IPS-15b (cell line): ENCODE results near the gene DCTN3.

ENCODE experiments used
- H3K27me3 ChIP-seq: one replicate; pipeline ENCODE4 v1.6.1; 2013; ENCODE audit warnings: low read length; ENCODE audit not compliant: control insufficient read depth, insufficient read depth
- H3K36me3 ChIP-seq: one replicate; pipeline ENCODE4 v1.6.1; 2013; ENCODE audit warnings: low read length; ENCODE audit not compliant: control insufficient read depth, insufficient read depth
- H3K4me1 ChIP-seq: one replicate; pipeline ENCODE4 v1.6.1; 2013; ENCODE audit warnings: mild to moderate bottlenecking, low read length; ENCODE audit not compliant: control insufficient read depth, insufficient read depth
- H3K4me3 ChIP-seq: one replicate; pipeline ENCODE4 v1.5.1; 2013; ENCODE audit warnings: low read depth, low read length
- H3K9ac ChIP-seq: one replicate; pipeline ENCODE4 v1.6.1; 2013; ENCODE audit warnings: low read depth, mild to moderate bottlenecking, low read length
- H3K9me3 ChIP-seq: one replicate; pipeline ENCODE4 v1.6.1; 2013; ENCODE audit warnings: mild to moderate bottlenecking, low read length; ENCODE audit not compliant: control insufficient read depth, insufficient read depth

DCTN3 gene

DNA sequence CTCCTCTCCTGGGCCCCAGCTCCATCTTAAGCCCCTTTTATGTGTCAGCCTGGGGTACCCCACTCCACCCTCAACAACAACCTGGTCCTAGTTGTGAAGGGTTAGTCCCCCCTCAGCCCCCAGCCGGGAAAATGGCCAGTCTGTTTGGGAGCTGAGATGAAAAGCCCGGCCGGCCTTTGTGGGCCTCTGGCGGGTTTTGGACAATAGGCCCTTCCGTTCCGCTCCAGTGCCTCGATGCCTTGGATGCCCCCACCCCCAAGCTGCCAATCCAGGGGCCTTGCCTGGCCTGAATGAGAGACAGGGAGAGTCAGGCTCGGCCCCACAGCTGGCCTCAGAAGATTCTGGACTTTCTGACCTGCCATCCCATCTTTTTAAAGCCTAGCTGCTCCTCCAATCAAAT is 39.9 kb downstream of the DCTN3 start:
- H3K4me3 ChIP-seq, result no peak overlapping the region
- peaks cover 32% of the 10 kb centered on the region for H3K4me1 ChIP-seq
- no peak overlapping the region for H3K9ac ChIP-seq
- peaks cover 89% of the 10 kb centered on the region for H3K27me3 ChIP-seq
- H3K9me3 ChIP-seq, result no peaks in the 10 kb centered on the region
- no peaks in the 10 kb centered on the region for H3K36me3 ChIP-seq

DNA sequence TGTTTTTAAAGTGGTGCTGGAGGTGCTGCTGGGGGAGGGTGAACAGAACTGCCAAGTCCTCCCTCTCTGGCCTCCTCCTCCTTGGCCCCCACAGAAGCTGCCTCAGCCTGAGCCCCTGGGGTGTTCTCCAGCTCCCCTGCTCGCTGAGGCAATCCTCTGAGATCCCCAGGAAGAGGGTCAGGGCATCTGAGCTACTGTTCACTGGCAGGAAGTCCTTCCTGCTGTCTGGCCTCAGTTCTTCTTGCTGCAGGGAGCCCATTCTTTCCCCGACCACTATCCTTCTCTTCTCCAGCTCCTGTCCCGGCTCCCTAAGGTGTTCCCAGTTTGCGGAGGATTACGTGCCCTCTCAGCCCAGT is 40.5 kb downstream of the DCTN3 start:
- peak overlapping the region; percentile 23 for H3K4me3 ChIP-seq
- peaks cover 89% of the 10 kb centered on the region for H3K27me3 ChIP-seq
- no peak overlapping the region for H3K9ac ChIP-seq
- no peaks in the 10 kb centered on the region for H3K9me3 ChIP-seq
- peaks cover 27% of the 10 kb centered on the region for H3K4me1 ChIP-seq
- H3K36me3 ChIP-seq, result no peaks in the 10 kb centered on the region

DNA sequence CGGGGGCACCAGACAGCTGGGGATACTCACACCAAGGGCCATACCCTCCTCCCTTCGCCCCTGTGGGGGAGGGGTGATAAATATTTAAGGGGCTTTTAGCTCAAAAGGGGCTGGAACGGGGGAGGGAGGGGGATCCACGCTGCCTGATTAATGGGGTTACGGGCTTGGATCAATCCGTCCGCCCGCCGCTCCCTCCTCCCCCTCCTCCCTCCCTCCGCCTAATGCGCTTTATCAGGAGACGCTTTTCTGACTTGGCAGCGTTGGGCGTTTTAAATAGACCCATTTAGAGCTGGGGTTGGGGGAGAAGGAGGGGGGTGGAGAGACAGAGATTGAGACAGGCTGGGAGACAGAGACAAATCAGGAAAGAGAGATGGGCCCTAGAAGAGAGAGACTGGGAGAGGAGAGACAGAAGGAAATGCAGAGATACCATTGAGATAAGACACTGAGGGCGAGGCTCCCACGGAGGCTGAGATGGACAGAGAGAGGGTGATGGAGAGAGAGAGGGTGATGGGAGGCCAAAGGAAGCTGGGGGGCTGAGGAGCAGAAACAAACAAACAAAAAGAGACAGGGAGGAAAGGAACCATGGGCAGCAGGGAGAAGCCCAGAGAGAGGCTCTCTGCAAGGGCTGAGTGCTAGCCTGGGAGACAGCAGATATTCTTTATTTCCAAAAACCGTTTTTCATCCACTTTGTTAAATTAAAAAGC is 41.0 kb downstream of the DCTN3 start:
- Histone ChIP-seq H3K36me3 (no peaks in the 10 kb centered on the region), H3K9me3 (no peaks in the 10 kb centered on the region), H3K4me3 (peak overlapping the region; percentile 68), H3K9ac (no peak overlapping the region), H3K27me3 (peaks cover 84% of the 10 kb centered on the region), H3K4me1 (peaks cover 26% of the 10 kb centered on the region)

DNA sequence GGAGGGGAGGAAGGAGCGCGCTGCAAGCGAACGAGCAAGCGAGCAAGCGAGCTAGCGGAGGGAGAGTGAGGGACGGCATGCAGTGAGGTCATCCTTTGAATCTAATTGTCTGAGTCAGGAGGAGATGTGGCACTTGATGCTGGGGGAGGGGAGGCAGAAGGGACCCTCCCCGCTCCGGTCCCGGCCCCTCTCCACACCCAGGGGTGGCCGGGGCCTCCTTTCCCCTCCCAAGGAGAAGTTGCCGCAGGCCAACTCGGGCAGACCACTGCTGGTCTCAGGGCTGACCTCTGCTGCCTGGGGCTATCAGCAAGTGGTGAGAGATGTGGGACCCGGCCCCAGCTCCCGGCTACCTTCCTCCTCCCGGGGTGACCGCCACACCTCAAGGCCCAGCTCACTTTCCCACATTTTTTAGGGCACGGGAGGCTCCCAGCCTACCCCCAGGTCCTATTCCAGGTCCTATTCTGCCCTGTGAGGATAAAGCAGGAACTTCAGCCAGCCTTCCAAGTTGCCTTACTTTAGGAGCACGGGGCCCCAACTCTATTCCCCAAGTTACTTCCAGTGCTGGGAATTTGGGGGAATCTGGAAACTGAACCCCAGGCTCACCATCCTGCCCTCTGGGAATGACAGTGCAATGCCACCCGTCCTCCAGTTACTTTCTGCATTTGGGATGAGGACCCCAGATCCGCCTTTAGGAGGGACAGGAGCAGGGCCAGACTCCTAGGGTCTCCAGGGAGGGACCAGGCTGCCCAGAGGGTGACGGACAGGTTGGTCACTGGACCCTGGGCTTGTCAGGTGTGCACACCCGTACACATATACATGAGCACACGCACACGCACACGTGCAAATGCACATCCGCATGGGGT is 41.8 kb downstream of the DCTN3 start:
- Histone ChIP-seq H3K4me1 (peaks cover 29% of the 10 kb centered on the region), H3K9ac (no peak overlapping the region), H3K9me3 (no peaks in the 10 kb centered on the region), H3K27me3 (peaks cover 76% of the 10 kb centered on the region), H3K4me3 (peak overlapping the region; percentile 68), H3K36me3 (no peaks in the 10 kb centered on the region)

DNA sequence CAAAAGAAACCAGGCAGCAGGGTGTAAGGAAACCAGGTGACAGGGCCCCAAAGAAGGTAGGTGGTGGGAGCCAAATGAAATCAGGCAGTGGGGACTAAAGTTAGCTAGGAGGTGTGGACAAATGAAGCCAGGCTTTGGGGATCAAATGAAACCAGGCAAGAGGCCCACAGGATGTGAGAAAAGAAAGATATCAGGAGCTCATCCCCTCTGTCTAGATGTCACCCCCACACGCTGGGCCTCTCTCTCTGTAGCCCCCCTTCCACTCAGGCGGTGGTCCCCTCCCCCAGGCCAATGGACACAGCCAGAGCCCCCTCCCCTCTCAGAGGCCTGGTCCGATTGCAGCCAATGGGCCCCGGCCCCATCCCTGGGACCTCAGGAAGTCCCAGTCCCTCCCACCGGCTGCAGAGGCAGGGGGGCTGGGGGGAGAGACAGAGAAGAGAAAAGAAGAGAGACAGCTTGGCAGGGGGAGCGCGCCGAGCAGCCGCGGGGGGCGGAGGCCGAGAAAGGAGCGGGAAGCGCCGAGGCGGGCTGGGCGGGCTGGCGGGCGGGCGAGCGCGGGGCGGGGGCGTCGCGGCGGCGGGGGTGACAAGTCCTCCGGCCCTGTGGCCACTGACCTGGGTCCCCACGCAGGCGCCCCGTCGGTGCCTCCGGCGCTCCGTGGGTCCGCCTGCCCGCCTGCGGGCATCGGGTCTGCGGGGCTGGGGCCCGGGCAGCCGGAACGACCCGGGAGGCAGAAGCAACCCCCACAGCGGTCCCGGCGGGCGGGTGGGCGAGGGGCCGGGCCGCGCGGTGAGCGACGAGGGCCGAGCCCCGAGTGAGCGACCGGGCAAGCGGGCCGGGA is 42.7 kb downstream of the DCTN3 start:
- Histone ChIP-seq H3K27me3 (peaks cover 68% of the 10 kb centered on the region), H3K9me3 (no peaks in the 10 kb centered on the region), H3K36me3 (no peaks in the 10 kb centered on the region), H3K4me1 (peaks cover 29% of the 10 kb centered on the region), H3K4me3 (peak overlapping the region; percentile 68), H3K9ac (no peak overlapping the region)

DNA sequence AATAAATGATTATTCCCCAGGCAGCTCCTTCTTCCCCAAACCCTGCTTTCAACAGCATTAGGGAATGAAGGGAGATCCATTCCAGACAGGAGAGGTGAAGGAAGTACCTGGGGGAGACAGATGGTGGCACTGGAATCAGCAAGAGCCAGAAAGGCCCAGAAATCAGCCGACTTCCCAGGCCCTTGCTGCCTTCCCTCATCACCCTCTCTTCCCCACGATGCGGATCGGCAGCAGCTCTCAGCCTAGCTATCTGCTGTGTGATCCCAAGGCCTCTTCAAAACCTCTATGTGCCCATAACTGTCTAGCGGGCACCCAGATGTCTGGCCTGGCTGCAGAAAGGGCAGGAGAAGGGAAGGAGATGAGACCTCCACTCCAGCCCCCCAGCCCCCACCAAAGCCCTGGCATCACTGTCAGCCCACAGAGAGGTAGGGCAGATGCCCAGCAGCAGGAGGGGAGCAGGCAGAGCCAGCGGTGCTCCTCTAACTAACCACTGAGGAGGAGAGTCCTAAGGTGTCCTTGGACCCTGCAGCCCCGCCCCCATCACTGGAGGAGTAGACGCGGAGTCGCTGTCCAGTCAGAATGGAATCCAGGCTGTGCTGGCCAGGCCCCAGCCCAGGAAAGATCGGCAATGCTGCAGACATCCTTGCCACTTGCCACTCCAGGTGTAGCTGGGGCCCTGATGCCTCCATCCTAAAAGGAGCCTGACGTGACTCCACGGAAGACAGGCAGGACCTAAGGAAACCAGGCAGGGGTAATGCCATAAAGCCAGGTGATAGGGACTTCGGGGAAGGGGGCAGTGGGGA is 43.5 kb downstream of the DCTN3 start:
- H3K9ac ChIP-seq, result no peak overlapping the region
- no peaks in the 10 kb centered on the region for H3K9me3 ChIP-seq
- peaks cover 29% of the 10 kb centered on the region for H3K4me1 ChIP-seq
- H3K36me3 ChIP-seq, result no peaks in the 10 kb centered on the region
- peaks cover 60% of the 10 kb centered on the region for H3K27me3 ChIP-seq
- peak overlapping the region; percentile 33 for H3K4me3 ChIP-seq

- Histone ChIP-seq H3K36me3 (no peaks in the 10 kb centered on the region), H3K9me3 (no peaks in the 10 kb centered on the region), H3K4me3 (no peak overlapping the region), H3K9ac (no peak overlapping the region), H3K4me1 (peaks cover 29% of the 10 kb centered on the region), H3K27me3 (peaks cover 52% of the 10 kb centered on the region)
Observed at GRCh38 chr9:34575862-34576596, 44.3 kb downstream of the DCTN3 start.

DNA sequence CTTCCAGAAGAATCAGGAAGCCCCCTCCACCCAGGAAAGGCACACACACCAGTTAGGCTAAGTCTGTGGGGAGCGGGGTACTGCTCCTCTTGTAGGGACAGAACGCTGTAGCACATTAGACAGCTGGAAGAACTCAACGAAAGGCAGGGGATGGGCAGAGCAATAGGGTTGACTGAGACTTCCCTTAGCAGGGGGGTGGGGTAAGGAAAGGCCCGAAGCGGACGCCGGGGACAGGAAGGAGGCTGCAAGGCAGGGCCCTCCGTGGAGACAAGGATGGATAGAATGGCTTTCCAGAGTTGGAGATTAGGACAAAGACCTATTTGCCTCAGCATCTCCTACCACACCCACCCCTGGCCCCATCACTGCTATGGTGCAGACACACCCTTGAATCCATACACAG is 45.1 kb downstream of the DCTN3 start:
- Histone ChIP-seq H3K9me3 (no peaks in the 10 kb centered on the region), H3K36me3 (no peaks in the 10 kb centered on the region), H3K4me1 (peaks cover 27% of the 10 kb centered on the region), H3K4me3 (no peak overlapping the region), H3K9ac (no peak overlapping the region), H3K27me3 (peaks cover 49% of the 10 kb centered on the region)

- peaks cover 43% of the 10 kb centered on the region for H3K27me3 ChIP-seq
- no peak overlapping the region for H3K4me3 ChIP-seq
- H3K36me3 ChIP-seq, result no peaks in the 10 kb centered on the region
- H3K9ac ChIP-seq, result no peak overlapping the region
- H3K9me3 ChIP-seq, result no peaks in the 10 kb centered on the region
- peaks cover 22% of the 10 kb centered on the region for H3K4me1 ChIP-seq
Observed at GRCh38 chr9:34574571-34574970, 45.7 kb downstream of the DCTN3 start.

GRCh38 chr9:34573599-34574325 is 46.5 kb downstream of the DCTN3 start:
- no peak overlapping the region for H3K9ac ChIP-seq
- no peak overlapping the region for H3K4me3 ChIP-seq
- no peaks in the 10 kb centered on the region for H3K36me3 ChIP-seq
- H3K27me3 ChIP-seq, result peaks cover 35% of the 10 kb centered on the region
- no peaks in the 10 kb centered on the region for H3K9me3 ChIP-seq
- peaks cover 22% of the 10 kb centered on the region for H3K4me1 ChIP-seq
